Neural cell (in vitro differentiated cells): ENCODE data around the gene TBC1D19. TPM values are rescaled to one million over a fixed set of nuclear protein-coding genes. Genes with fewer than 3 reads are reported as not detected.

ENCODE experiments used
- H2AFZ ChIP-seq: fragments of 200-600, 300-800 bp; sonication (generic), shearing (Covaris generic); 2 replicates; pipeline ENCODE4 v1.6.0; 2014; ENCODE audit warnings: low read depth, mild to moderate bottlenecking, antibody characterized with exemption, low read length, moderate library complexity
- H3F3A ChIP-seq: fragments of 200-600 bp; shearing (Covaris generic); 2 replicates; pipeline ENCODE4 v1.6.1; 2016; ENCODE audit warnings: mild to moderate bottlenecking, moderate library complexity, mixed read lengths, antibody characterized with exemption, low read length; ENCODE audit not compliant: insufficient read depth, poor library complexity, severe bottlenecking
- H3K27ac ChIP-seq: fragments of 200-600, 300-800 bp; sonication (generic), shearing (Covaris generic); 2 replicates; pipeline ENCODE4 v1.5.1; 2014; ENCODE audit warnings: mild to moderate bottlenecking, low read length, moderate library complexity
- H3K27me3 ChIP-seq: fragments of 300-800, 200-600 bp; sonication (generic), shearing (Covaris generic); 2 replicates; pipeline ENCODE4 v1.6.0; 2014; ENCODE audit warnings: mild to moderate bottlenecking, low read depth, low read length, moderate library complexity; ENCODE audit not compliant: insufficient read depth
- H3K36me3 ChIP-seq: fragments of 300-800, 200-600 bp; sonication (generic), shearing (Covaris generic); 2 replicates; pipeline ENCODE4 v1.5.1; 2014; ENCODE audit warnings: mild to moderate bottlenecking, antibody characterized with exemption, low read length, moderate library complexity; ENCODE audit not compliant: insufficient read depth
- H3K4me2 ChIP-seq: fragments of 300-800, 200-600 bp; sonication (generic), shearing (Covaris generic); 2 replicates; pipeline ENCODE4 v1.6.0; 2014; ENCODE audit warnings: mild to moderate bottlenecking, low read length
- H3K4me3 ChIP-seq: fragments of 300-800, 200-600 bp; sonication (generic), shearing (Covaris generic); 2 replicates; pipeline ENCODE4 v1.5.1; 2014; ENCODE audit warnings: mild to moderate bottlenecking, low read length, moderate library complexity
- H3K79me2 ChIP-seq: fragments of 200-600 bp; shearing (Covaris generic); replicated peaks from 2 replicates; pipeline ENCODE4 v1.6.0; 2014; ENCODE audit warnings: mild to moderate bottlenecking, low read length, moderate library complexity; ENCODE audit not compliant: insufficient read depth
- H3K9ac ChIP-seq: fragments of 300-800, 200-600 bp; sonication (generic), shearing (Covaris generic); 2 replicates; pipeline ENCODE4 v1.6.1; 2016; ENCODE audit warnings: mild to moderate bottlenecking, low read length, mixed read lengths
- H3K9me2 ChIP-seq: fragments of 200-600 bp; shearing (Covaris generic); 2 replicates; pipeline ENCODE4 v1.6.1; 2016; ENCODE audit warnings: mild to moderate bottlenecking, low read length, mixed read lengths; ENCODE audit not compliant: insufficient read depth
- H3K9me3 ChIP-seq: fragments of 200-600, 300-800 bp; sonication (generic), shearing (Covaris generic); 2 replicates; pipeline ENCODE4 v1.6.1; 2016; ENCODE audit warnings: mild to moderate bottlenecking, mixed run types, low read length, moderate library complexity, mixed read lengths
- H4K20me1 ChIP-seq: fragments of 200-600 bp; shearing (Covaris generic); 2 replicates; pipeline ENCODE4 v1.6.1; 2016; ENCODE audit warnings: mild to moderate bottlenecking, mixed run types; ENCODE audit not compliant: insufficient read depth
- CTCF ChIP-seq: fragments of 450-650 bp; IDR thresholded peaks from 2 replicates; pipeline ENCODE4 v1.5.1; 2014; ENCODE audit warnings: antibody characterized with exemption, mild to moderate bottlenecking, moderate library complexity; ENCODE audit not compliant: poor library complexity, severe bottlenecking
- EP300 ChIP-seq: fragments of 450-650 bp; conservative IDR thresholded peaks from 2 replicates; pipeline ENCODE4 v1.6.1; 2014; ENCODE audit warnings: antibody characterized with exemption, mild to moderate bottlenecking, moderate library complexity; ENCODE audit not compliant: poor library complexity, severe bottlenecking
- EZH2 ChIP-seq: fragments of 200-600, 300-800 bp; shearing (Covaris generic), sonication (generic); IDR thresholded peaks from 2 replicates; pipeline ENCODE4 v1.6.1; 2014; ENCODE audit warnings: antibody characterized with exemption, low read length, borderline replicate concordance, mild to moderate bottlenecking; ENCODE audit not compliant: insufficient read depth, poor library complexity, severe bottlenecking
- MXI1 ChIP-seq: fragments of 450-650 bp; conservative IDR thresholded peaks from 2 replicates; pipeline ENCODE4 v1.6.1; 2014; ENCODE audit warnings: antibody characterized with exemption, mild to moderate bottlenecking; ENCODE audit not compliant: poor library complexity, severe bottlenecking
- POLR2AphosphoS5 ChIP-seq: IDR thresholded peaks from 2 replicates; pipeline ENCODE4 v1.6.1; 2012
- RAD21 ChIP-seq: fragments of 450-650 bp; conservative IDR thresholded peaks from 2 replicates; pipeline ENCODE4 v1.6.1; 2014; ENCODE audit warnings: antibody characterized with exemption, mild to moderate bottlenecking, moderate library complexity
- REST ChIP-seq: IDR thresholded peaks from 2 replicates; pipeline ENCODE4 v1.6.1; 2012; ENCODE audit warnings: borderline replicate concordance
- SMC3 ChIP-seq: fragments of 450-650 bp; conservative IDR thresholded peaks from 2 replicates; pipeline ENCODE4 v1.6.1; 2014; ENCODE audit warnings: antibody characterized with exemption, mild to moderate bottlenecking, moderate library complexity; ENCODE audit not compliant: poor library complexity
- TAF1 ChIP-seq: IDR thresholded peaks from 2 replicates; pipeline ENCODE4 v1.6.1; 2012; ENCODE audit warnings: low read depth
- polyA plus RNA-seq: library from polyadenylated mRNA; depleted of rRNA; stranded (reverse); fragments of >200 nt; gene quantifications from 2 replicates; pipeline ENCODE4 v1.2.3, GENCODE V29; 2014

The TBC1D19 gene
- polyA plus RNA-seq, 1 donor from 2014 or later: 23.1 TPM

GRCh38 chr4:26647523-26648224, 63.8 kb downstream of the TBC1D19 start:
- H3K79me2 ChIP-seq: no peaks in the 10 kb centered on the region
- H3F3A ChIP-seq: no peaks in the 10 kb centered on the region
- H3K27me3 ChIP-seq: no peaks in the 10 kb centered on the region
- no peaks in the 10 kb centered on the region for H3K9me2 ChIP-seq
- no peak overlapping the region for H3K27ac ChIP-seq
- no peaks in the 10 kb centered on the region for H4K20me1 ChIP-seq
- H3K4me3 ChIP-seq: no peak overlapping the region
- H3K9ac ChIP-seq: no peak overlapping the region
- no peaks in the 10 kb centered on the region for H3K36me3 ChIP-seq
- no peak for TF ChIP-seq CTCF
- TF ChIP-seq EP300: no peak
- no peak for TF ChIP-seq TAF1
- no peak for TF ChIP-seq RAD21
- no peak for TF ChIP-seq EZH2
- TF ChIP-seq POLR2AphosphoS5: no peak
- TF ChIP-seq REST: no peak
- TF ChIP-seq MXI1: no peak
- TF ChIP-seq SMC3: no peak
- no peaks in the 10 kb centered on the region for H3K9me3 ChIP-seq
- H2AFZ ChIP-seq: no peak overlapping the region
- H3K4me2 ChIP-seq: no peak overlapping the region

- no peaks in the 10 kb centered on the region for H3K9me2 ChIP-seq
- H4K20me1 ChIP-seq: no peaks in the 10 kb centered on the region
- TF ChIP-seq POLR2AphosphoS5 (no peak), REST (no peak), MXI1 (no peak), RAD21 (no peak), SMC3 (no peak), CTCF (no peak), EZH2 (no peak), TAF1 (no peak), EP300 (no peak)
- no peak overlapping the region for H3K9ac ChIP-seq
- no peaks in the 10 kb centered on the region for H3K36me3 ChIP-seq
- H2AFZ ChIP-seq: no peak overlapping the region
- H3K4me2 ChIP-seq: no peak overlapping the region
- no peaks in the 10 kb centered on the region for H3F3A ChIP-seq
- H3K9me3 ChIP-seq: no peaks in the 10 kb centered on the region
- no peak overlapping the region for H3K27ac ChIP-seq
- no peaks in the 10 kb centered on the region for H3K79me2 ChIP-seq
- no peaks in the 10 kb centered on the region for H3K27me3 ChIP-seq
- no peak overlapping the region for H3K4me3 ChIP-seq
These were observed 64.4 kb downstream of the TBC1D19 start for GRCh38 chr4:26648260-26648659.
